NCI-H2227 (cell line): Measurements from ENCODE around the gene SELENOM.

Experiments
- DNase-seq: peaks from one replicate; lab custom pipeline; 2025; ENCODE audit not compliant: unreplicated experiment; lab: John Stamatoyannopoulos, UW

The SELENOM gene

DNA sequence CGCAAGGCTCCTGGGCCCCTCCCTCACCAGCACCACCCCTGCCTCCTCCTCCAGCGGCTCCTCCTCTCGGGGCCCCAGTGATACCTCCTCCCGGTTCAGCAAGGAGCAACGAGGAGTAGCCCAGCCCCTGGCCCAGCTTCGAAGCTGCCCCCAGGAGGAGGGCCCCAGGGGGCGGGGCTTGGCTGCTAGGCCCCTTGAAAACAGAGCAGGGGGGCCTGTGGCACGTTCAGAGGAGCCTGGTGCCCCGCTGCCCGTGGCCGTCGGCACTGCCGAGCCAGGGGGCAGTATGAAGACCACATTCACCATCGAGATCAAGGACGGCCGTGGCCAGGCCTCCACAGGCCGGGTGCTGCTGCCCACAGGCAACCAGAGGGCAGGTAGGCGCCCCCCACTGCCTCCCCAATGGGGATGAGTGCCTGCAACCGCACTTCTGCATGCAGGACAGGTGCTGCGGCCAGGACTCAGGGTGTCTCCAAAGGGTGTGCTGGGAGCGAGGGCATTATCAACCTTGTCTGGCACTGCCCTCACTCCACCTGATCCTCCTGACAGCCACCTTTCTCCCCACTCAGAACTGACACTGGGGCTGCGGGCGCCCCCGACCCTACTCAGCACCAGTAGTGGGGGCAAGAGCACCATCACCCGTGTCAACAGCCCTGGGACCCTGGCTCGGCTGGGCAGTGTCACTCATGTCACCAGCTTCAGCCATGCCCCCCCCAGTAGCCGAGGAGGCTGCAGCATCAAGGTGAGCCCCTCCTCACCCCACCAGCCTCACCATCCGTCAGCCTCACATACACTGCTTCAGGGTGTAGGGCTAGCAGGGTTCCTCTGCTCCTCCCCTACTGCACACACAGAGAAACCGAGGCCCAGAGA is 16.0 kb downstream of the SELENOM start:
- DNase-seq = no peak

DNA sequence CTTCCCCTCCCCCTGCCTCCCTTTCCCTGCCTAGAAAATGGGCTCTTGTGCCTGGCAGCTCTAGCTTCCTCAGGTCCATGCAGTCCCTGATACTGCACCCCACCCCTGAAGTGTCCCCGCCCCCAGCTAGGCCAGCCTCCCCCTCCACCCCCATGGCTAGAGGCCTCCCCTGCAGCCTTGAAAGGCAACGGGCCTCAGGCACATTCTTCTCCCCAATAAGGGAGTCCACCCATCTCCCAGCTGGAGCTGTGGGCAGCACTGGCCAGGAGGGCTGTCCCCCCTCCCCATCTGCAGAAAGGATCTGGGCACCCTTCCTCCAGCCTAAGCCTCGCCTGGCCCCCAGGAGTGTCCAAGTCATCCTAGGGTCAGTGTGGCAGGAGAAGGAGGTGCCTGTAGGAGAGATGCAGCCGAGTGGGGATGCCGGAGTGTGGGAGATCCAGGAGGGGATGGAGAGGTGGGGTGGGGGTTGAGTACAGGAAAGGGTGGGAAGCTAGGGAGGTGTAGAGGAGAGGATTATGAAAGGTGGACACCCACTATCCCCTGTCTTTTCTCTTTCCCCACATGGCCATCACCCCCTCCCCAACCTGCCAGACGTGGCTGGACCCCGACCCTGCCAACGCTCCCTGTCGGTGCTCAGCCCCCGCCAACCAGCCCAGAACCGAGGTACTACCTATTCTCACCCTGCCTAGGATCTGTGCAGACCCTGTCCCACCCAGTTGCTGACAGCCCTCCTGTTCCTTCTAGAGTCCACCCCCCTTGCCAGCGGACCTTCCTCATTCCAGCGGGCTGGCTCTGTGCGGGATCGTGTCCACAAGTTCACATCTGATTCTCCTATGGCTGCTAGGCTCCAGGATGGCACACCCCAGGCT is 16.9 kb downstream of the SELENOM start:
- DNase-seq = no peak

DNA sequence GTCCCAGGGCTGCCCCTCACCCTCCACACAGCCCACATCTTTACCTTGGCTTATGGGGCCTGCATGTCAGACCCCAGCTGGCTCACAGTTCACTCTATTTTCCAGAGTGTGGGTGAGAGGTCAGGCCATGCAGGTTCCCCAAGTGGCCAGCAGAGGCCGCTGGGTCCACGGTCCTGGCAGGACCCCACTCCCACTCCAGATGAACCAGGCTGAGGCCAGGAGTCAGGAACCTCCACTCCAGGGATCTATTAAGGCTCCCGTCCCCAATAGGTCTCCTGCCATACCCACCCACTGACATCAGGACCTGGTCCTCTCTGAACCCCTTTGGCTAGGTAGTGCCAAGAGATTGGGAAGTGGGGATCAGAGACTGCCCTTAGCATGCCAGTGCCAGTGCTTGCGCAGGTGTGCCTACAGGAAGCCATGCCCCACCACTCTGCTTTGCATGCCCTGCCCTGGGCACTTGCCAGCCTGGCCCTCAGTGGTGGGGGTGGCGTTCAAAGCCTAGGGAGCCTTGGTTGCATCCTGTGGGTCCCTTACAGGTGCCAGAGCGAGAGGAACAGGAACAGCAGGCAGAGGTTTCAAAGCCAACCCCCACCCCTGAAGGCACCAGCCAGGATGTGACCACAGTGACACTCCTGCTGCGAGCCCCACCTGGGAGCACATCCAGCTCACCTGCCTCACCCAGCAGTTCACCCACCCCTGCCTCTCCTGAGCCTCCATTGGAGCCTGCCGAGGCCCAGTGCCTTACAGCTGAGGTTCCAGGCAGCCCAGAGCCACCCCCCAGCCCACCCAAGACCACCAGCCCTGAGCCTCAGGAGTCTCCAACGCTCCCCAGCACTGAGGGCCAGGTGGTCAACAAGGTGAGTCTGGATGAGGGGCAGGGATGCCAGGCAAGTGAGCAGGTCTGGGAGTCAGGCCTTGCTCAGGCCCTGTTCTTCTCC is 17.9 kb downstream of the SELENOM start:
- DNase-seq = no peak

DNA sequence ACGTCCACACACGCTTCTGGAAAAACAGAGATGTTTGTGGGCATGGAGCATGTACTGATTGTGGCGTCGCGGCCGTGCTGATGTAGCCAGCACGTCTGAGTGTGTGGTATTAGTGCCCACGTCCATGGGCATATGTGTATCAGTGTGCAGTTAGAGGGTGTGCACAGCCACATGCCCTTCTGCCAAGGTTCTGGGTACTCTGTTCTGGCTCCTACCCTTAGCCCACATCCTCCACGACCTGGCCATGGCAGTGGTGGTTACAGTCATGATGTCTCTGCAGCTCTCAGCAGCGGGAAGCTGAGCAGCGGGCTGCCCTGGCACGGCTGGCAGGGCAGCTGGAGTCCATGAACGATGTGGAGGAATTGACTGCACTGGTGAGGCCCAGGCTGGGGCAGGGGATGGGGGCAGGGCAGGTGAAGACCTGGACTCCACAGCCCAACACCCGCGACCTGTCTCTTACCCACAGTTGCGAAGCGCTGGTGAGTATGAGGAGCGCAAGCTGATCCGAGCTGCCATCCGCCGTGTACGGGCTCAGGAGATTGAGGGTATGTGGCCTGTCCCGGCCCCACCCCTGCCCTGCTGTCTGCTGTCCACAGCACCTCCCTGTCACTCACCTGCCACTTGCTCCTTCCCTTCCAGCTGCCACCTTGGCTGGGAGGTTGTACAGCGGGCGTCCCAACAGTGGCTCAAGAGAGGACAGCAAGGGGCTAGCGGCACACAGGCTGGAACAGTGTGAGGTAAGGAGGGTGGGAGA is 19.0 kb downstream of the SELENOM start:
- no peak for DNase-seq

DNA sequence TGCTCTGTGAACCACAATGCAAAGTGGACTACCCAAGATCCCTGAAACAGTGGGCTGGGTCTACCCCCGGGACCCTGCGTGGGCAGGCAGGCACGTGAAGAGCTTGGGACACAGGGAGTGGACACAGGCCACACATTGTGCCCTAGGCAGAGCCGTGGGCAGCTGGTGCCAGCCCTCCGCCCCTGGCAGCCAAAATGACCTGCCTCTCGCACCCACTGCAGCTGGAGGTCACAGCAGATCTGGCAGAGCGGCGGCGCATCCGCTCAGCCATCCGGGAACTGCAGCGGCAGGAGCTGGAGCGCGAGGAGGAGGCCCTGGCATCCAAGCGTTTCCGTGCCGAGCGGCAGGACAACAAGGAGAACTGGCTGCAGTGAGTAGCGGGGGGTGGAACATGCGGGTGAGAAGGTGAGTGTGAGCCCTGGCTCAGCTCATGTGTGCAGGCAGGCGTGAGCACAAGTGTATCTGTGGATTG is 19.6 kb downstream of the SELENOM start:
- no peak for DNase-seq

DNA sequence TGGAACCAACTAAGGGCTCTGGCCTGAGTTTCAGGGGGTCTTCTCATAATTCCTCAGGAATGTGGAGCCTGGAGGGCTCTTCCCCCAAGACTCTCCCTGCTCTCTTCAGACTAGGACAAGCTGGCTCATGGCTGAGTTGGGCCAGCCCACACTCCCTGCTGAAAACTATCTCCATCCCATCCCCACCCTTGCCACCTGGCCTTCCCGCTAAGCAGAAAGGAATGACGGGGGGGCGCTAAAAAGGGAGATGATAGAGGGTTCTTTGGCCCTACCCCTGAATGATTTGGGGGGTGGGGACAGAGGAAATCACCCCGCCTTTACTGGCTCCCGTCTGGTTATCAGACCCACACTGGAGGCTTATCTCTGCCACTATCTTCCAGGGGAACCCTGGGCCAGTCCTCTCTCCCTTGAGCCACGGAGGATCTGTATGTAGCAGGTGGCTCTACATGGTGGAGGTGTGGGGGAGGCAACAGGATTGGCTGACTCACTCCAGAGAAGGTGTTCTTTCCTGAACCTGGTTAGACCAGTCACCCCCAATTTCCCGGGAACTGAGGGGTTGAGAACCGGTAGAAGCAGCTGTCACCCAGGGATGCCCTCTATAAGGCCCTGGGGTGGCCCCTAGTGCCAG is 20.6 kb downstream of the SELENOM start:
- DNase-seq = no peak

DNA sequence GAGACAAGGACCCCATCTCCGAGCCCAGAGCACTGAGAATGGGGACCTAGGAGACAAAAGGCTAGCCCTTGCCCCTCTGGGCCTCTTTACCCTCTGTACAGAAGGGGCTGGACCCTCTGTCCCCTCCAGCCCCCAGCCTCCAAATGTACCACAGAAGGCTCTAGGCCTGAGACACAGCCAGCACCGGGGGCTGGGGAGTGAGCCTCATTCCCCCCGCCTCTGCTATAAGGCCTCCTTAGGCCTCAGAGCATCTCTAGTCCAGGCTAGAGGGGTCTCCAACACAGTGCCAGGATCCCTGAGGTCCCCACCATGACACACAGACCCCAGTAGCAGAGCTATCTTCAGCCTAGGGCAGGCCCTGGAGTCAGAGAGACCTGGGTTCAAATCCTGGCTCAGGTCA is 21.4 kb downstream of the SELENOM start:
- DNase-seq = no peak

DNA sequence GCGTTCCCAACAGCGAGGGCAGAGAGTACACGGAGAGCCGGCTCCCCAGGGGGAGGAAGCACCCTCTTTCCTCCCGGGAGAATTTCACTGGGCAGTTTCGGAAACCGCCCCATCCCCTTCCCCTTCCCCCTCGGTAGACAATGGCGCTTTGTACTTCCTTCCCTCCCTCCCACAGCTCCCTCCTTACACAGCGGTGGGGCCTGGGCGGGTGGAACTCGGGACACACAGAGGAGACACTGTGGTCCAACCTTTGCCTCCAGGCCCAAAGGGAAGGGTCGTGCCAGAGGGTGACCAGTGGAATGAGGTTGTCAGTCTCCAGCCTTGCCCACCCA is 21.9 kb downstream of the SELENOM start:
- DNase-seq = no peak

DNA sequence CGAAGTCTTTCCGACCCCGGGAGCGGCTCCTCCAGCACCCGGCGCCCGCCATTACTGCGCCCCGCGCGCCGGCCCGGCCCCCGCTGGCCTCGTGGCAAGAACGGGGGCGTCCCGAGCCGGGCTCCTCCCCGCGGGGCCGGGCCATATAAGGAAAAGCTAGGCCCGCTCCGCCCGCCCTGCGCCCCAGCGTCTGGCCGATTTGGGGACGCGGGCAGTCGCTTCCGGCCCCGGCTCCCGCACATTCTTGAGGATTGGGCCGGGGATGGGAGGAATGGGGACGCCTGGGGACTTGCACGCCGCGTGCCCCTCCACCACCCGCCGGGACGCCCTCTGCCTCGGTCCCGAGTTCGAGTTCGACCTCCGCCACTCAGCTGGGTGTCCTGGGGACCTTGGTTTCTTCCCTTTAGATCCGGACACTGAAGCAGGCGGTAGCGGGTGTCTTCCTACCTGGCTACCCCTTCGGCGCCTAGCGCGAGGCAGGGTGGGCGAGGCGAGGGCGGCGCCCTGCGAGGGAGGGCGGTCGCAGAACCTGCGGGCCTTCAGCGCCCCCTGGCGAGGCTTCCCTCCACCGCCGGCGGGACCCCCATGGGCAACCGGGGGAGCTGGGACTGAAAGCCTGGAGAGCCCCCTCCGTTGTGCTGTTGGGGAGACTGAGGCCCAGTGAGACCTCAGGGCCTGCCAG is 22.4 kb downstream of the SELENOM start:
- no peak for DNase-seq

DNA sequence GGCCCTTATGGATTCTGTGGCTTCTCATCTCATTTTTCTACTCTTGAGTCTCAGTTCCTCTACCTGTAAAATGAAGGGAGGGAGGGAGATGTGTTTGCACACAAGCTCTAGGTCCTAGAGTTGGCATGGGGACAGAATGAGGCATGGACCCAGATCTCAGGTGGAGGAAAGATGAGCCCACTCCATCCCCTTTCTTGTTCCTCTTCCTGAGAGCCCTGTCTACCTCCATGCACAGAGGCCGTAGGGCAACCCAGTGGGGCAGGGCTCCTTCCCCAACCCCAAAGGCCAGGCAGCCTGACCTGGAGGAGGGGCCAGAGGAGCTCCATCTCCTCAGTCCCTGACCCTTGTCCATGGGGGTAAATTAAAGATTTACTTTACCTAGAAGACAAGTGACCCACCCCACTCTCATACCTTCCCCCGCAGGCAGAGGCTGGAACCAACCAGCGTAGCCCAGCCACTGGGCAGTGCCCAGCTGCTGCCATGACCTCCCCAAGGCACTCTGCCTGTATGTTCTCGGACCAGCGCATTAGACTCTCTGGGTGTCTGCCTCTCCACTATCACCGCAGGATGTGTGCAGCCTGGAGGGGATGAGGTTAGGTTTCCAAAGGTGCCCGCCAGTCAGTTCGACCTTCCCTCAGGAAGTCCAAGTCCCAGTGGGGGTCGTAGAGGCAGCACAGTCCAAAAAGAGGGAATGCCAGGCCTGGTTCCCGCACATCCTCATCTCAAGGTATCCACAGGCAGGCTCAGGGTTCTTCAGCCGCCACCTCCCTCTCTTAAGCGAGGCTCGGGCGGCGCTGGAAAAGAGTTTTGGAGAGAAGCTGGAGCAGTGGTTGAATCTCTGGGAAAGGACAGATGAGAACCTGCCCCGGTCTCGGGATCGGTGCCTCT is 23.2 kb downstream of the SELENOM start:
- DNase-seq = no peak

DNA sequence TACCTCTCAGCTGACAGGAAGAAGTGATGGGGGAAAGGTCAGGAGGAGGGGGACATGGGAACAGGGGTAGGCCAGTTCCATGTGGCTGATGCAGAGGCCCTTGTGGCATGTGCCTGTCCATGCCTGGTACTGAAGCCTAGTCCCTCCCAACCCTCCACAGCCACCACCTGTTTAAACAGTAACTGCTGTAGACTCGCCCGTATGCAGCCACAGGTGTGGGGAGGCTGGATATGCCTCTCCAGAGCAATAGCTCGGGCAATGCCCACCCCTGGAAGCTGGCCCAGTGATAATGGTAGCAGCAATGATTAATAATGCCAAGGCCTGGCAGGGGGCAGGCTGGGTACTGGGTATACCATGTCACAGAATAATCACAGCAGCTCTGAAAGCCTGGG is 24.0 kb downstream of the SELENOM start:
- no peak for DNase-seq

DNA sequence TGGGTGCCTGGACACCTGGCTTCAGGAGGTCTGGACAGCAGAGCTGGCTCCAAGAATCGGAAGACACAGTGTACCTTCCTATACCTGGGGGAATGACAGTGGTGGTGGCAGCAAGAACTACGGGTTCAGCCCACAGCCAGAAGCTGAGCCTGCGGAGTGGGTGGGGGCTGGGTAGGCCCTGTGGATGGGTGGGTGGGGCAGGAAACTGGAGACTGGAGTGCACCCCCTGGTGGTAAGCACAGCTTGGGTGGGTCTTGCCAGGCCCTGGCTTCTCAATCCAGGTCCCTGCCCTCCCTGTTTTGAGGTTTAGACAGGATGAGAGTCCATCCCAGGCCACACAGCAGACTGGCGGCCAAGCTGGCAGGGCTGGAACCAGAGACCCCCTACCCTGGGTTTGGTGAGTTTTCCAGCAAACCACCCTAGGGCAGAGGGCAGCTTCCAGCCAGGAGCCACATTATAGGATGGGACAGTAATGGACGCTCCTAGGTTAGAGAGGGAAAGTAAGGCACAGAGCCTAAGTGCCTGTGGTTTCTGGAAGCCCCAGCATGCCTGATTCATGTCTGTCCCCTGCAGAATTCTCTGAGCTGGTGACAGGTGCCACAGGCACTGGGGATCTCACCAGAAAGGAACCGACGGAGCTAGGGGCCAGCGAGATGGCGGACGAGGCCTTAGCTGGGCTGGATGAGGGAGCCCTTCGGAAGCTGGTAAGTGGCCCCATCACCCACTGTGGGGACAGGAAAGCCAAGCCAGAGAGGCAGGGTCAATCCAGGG is 24.6 kb downstream of the SELENOM start:
- no peak for DNase-seq

DNA sequence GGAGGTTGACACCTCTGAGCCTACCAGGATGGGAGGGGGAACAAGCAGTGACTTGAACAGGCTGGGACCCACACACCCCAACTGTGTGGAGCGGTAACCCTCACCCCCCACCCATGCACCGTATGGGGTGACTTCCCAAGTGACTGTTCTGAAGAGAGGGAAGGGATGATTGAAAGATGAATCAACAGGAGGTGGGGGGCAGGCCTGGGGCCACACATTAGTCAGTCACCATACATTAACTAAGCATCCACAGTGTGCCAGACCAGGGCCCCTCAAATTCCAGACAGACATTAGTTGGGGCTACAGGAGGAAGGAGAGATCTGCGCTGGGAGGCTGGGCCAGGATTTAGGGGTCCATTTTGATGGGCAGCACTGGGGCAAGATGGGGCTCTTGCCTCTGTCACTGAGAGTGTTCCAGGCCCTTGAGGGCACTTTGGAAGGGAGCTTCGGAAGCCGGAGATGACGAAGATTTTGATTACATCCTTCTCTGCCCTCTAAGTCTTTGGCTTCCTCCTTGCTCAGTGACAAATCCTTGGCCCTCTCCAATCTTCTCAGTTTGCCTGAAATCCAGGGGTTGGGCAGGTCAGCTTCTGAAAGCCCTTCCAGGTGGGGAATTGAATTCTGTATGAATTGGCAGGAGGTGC is 25.3 kb downstream of the SELENOM start:
- no peak for DNase-seq

DNA sequence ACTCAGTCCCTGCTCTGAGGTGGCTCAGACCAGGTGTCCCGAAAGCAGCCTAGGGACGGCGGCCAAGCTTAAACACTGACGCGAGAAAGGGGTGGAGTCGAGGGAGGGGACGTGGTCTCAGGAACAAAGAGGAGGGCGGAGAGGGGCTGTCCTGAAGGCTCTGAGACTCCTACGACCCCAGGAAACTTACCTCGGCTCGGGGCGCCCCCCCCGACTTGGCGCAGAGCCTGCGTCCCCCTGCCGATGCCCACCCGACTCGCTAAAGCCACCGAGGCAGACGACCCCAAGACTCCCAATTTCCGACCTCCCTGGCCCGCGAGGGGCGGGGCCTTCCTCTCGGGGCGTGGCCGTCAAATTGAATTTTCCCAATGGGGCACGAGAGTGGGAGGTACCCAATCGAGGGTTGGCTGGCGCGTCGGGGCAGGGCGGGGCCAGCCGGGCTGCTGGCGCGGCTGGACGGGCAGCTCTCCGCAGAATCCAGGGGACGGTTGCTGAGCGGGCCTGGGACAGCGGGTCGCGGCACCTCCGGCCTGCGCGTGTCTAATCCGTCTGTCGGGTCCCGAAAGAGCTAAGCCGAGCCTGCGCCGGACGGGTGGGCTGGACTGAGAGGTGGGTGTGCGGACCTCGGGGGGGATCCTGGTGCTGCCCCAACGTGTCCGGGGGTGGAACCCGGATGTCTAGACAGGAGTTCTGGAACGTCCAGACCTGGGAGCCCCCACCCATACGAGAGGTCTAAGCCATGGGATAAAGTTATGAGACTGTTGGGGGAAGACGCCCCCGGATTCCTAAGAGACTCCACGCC is 26.3 kb downstream of the SELENOM start, which contains the start of gene SMTN:
Gene SMTN (plus strand): TSS at position 471 of the 802 bp plus-strand sequence. CDS start 1,941 bp downstream, outside the sequence.
- peak; percentile 92 for DNase-seq

DNA sequence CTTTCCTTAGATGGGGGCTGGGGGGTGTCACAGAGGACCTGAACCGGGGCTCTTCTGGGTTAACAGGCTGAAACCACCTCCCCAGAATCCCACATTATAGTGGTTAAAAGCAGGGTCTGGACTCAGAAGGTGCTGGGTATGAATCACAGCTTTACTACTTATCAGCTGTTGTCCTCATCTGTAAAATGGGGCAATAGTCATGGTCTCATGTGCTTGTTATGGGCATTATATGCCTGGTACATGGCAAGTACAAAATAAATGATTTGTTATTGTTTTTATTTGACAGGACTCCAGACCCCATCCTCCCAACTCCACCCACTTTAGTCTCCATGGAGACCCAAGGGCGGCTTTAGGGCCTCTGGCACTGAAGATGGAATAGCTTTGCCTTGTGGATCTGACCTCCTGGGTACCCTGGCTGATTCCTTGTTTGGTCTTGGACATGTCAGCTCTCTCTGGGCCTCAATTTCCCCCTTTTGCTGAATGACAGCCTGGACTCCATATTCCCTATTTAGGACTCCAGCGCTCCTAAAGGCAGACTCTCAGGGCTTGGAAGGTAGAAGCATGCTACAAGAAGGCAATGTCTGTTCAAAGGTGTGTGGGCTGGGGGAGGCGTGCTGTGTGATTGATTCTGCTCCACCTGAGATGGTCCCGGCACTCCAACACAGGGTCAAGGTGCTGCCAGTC is 27.1 kb downstream of the SELENOM start:
- DNase-seq = peak; percentile 38
